Umbilical cord (tissue), 2 donors: ENCODE data around the gene TMEM258. TPM values are rescaled to one million over a fixed set of nuclear protein-coding genes. Genes with fewer than 3 reads are reported as not detected.

Source experiments
- DNase-seq: peaks from one replicate; pipeline ENCODE4 v3.0.0-alpha.2; 2015; ENCODE audit warnings: low spot score
- total RNA-seq: library from RNA; depleted of rRNA; stranded (reverse); fragments of >200 nt; gene quantifications from one replicate; pipeline ENCODE4 v1.2.3, GENCODE V29; 2014; ENCODE audit warnings: low replicate concordance; ENCODE audit not compliant: insufficient read depth

Gene TMEM258
- total RNA-seq, 1 donor from 2014 or later, result 54.7 TPM

DNA sequence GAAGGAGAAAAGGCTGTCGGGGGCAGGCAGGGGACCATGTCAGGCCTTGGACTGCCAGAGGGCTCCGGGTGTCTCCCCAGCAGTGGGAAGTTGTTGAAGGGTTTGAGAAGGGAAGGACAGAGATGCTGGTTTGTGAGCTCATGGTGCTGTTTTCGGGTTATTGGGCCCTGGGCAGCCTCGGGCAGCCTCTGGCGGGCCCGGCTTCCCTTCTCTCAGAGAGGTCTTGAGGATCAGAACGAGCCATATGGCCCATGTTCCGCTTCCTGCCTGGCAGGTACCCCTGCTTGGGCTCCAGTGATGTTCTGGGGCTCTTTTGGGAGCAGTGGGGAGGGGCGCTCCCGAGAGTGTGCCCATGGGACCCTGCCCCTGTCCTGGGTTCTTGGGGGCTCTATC is 30.2 kb downstream of the TMEM258 start:
- DNase-seq, result no peak

DNA sequence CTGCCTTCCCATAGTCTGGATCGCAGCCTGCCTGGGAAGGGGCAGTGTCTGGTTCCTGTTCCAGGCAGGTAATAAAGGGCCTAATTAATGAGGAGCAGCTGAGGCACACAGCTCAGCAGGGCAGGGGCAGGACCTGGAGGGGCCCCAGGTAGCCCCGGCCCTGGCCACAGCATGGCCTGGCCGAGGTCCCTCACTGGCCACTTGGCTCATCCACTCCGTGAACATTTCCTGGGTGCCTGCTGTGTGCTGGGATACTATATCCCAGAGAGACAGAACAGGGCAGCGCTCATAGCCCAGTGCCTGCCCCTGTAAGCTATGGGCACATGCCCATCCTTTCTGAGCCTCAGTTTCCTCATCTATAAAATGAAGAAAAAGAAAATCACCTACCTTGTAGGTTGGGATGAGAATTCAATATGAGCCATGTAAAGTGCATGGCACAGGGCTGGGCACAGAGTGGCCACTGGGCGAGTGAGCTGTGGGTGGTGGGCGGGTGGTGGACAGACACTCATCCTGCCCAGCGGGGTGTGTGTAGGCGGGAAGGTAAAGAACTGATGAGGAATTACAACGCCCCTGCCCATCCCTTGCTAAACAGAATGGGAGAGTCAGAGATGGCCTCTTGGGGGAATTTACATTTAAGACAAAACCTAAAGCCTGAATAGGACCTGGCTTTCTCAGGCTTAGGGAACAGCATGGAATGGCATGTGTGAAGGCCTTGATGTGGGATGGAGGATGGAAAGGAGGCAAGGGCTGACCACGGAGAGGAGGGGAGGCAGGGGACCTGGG is 30.8 kb downstream of the TMEM258 start:
- peak; percentile 55 for DNase-seq

- DNase-seq, result no peak
Measured at GRCh38 chr11:61760946-61761345, 31.5 kb downstream of the TMEM258 start.

DNA sequence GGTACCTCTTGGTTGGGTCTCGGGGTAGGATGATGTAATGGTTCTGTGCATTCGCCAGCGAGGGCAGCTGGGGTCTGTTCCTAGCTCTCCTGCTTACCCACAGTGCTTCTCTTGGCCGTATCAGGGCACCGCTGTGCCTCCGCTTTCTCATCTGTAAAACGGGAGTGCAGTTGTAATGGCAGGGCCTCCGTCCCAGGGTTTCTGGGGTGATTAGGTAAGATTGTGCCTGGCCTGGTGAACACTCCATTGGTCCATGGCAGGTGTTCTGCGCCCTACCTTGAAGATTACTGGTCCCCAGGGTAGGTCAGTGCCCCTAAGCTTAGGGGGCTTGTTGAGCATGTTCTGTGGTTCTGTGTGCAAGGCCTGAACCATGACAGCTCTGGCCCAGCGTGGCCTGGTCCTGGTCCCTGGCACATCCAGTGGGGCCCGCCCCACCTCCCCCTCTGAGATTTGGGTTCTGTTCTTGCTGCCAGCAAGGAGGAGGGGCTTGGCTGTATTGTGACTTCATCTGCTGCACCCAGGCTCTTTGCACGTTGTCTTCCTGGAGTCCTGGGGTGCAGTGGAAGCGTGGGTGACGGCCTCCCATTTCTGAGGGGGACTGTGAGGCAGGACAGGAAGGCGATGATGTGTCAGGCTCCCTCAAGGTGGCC is 35.1 kb downstream of the TMEM258 start:
- DNase-seq, result no peak

GRCh38 chr11:61756452-61757212 is 35.8 kb downstream of the TMEM258 start:
- no peak for DNase-seq

DNA sequence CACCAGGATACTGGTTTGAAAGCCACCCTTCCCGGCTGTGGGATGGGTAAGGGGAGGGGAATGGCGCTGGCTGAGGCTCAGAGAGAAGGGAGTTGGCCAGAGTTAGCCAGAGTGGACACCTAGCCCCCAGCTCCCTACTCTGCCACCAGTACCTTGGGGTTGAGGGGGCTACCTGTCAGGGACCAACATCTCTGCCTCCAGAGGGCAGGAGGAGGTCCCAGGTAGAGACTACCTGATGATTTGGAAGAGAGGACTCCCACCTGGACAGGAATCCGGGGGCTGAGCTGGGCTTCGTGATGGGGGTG is 36.3 kb downstream of the TMEM258 start:
- no peak for DNase-seq

GRCh38 chr11:61754534-61755482 is 37.6 kb downstream of the TMEM258 start:
- peak; percentile 91 for DNase-seq

DNA sequence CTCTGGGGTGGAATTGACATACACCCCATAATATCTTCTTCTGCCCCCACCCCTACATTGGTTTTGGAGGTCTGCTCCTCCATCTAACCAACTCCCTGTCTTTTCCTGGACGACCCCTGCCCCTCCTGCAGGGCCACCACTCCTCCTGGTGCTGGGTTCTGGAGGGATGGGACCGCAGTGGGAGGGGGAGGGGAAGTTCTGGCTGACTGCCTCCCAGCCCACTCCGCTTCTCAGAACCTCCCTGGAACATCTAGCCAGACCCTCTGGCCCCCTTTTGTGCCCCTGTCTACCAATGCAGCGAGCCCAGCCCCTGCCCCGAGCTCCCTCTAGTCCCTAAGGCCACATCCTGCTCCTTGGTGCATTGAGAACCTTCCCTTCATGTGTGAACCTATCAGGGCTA is 38.7 kb downstream of the TMEM258 start:
- no peak for DNase-seq

GRCh38 chr11:61752925-61753521 is 39.4 kb downstream of the TMEM258 start:
- DNase-seq, result no peak

DNA sequence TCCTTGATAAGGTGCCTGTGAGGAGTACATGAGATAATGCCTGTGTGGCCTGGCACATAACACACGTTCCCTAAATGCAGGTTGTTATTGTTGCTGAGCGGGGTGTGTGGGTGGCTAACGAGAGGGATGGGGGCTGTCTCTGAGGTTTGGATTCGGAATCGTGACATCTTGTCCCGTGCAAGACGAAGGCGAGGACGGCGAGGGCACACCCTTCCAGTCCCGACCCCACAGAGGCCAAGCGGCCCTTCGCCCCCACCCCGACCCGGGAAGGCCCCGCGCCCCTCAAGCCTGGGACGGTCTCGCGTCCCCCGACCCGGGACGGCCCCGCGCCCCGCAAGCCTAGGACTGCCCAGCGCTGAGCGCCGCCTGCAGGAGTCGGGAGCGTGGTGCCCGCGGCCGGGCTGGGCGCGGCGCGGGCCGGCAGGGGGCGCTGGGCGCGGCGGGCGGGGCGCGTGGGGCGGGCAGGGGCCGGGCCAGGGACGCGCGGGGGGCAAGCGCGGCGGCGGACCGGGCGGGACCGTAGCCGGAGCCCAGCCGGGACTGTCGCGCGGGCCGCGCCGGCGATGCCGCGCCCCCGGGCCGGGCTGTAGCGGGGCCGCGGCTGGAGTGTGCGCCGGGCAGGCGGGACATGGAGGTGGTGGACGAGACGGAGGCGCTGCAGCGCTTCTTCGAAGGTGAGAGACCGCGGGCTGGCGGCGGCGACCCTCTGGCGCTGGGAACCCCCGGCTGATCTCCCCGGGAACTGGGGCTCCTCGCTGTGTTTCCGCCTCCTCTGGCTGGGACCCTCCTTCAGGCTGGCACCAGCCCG is 40.1 kb downstream of the TMEM258 start, which contains the start of gene MYRF:
TSS of gene MYRF (plus strand) at position 520 of the 808 bp plus-strand sequence. CDS start at position 629, 109 bp downstream.
- peak; percentile 53 for DNase-seq

DNA sequence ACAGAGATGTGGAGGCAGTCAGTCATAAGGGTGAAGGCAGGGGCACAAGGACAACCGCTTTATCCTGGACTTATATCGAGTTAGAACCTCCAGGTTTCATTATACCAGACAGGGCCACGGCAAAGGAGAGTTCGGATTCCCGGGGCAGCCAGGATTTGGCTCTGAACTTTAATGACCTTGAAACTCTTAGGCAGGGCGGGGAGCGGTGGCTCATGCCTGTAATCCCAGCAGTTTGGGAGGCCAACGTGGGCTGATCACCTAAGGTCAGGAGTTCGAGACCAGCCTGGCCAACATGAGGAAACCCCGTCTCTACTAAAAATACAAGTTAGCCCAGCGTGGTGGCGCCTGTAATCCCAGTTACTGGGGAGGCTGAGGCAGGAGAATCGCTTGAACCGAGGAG is 41.0 kb downstream of the TMEM258 start:
- DNase-seq, result no peak

- no peak for DNase-seq
Measured at GRCh38 chr11:61750631-61751273, 41.6 kb downstream of the TMEM258 start.

DNA sequence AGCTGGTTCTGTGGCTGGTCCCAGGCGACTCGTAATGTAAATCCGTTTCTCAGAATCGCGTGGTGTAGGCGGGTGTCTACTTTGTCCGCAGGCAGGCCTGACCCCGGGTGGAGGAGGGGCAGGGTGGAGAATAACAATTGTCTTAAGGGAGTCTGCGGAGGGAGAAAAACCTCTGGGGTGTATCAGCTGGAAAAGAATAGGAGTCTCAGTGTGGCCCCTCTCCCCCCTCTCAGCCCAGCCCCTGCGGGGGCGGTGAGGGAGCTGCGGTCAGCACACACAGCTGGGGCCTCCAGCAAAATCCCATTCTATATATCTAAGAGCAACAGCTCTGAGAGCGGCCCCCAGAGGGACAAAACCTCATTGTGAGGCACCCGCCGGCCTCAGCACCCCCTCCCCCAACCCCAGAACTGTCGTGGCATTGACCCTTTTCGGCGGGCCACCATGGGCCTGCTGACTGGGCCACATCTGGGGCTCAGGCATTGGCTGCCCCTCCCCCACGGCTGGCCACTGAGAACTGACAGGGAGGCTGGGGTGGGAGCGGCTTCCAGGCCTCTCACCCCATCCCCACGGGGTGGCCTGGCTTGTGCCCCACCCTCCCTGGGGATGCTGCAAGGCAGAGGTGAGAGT is 42.7 kb downstream of the TMEM258 start:
- no peak for DNase-seq

DNA sequence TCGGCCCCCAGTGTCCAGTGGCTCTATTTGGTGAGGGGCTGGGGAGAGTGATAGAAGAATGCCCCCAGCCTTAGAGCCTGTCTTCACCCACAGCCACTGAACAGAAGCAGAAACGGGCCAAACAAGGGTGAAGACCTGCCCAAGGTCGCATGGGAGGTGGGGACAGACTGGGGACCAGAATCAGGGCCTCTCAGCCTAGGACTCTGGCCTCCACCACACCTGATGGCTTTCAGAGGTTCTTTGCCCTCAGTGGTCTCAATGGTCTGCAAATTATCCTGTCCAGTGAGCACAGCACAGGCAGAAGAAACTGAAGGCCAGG is 44.5 kb downstream of the TMEM258 start:
- no peak for DNase-seq

- DNase-seq, result peak; percentile 58
Measured at GRCh38 chr11:61747192-61747966, 45.0 kb downstream of the TMEM258 start.

GRCh38 chr11:61746442-61747191 is 45.8 kb downstream of the TMEM258 start:
- DNase-seq, result no peak

DNA sequence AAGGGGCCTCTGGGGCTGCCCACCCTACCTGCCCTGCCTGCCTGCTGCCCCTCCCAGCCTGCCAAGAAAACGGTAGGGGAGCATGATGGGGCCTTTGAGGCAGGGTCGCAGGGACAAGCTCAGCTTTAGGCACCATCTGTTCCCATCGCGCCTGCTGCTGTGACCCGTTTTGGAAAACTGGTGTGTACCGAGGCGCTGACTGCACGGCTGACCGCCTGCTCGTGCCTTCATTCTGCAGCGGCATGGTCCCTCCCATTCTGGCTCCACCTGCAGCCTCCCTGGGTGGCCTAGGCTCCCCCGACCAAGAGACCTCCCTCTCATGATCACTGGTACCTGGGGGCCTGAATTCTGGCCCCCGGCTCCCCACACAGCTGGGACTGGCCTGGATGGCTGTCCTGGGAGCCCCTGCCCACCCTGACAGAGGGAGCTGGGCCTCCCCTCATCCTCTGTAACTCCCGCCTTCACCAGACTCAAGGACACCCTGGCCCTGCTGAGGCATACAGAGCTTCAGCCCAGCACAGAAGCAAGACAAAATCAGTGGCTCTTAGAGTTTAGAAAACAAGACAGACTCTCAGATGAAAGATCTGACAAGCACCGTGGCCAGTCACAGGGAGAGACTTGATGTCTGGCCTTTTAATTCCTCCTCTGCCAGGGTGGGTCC is 46.5 kb downstream of the TMEM258 start:
- DNase-seq, result no peak
